Stimulated activated CD8-positive, alpha-beta memory T cell treated with anti-CD3 and anti-CD28 coated beads, Interleukin-7, amount 100 ng/mL, for 48 hours (primary cell): ENCODE results near the gene INPP5A.

ENCODE experiments used
- DNase-seq, 2 donors: peaks; one replicate each; pipeline ENCODE4 v3.0.0-alpha.2; 2020; ENCODE audit warnings: low read depth in 1 of 2; ENCODE audit errors: extremely low read depth in 1 of 2

Gene INPP5A

DNA sequence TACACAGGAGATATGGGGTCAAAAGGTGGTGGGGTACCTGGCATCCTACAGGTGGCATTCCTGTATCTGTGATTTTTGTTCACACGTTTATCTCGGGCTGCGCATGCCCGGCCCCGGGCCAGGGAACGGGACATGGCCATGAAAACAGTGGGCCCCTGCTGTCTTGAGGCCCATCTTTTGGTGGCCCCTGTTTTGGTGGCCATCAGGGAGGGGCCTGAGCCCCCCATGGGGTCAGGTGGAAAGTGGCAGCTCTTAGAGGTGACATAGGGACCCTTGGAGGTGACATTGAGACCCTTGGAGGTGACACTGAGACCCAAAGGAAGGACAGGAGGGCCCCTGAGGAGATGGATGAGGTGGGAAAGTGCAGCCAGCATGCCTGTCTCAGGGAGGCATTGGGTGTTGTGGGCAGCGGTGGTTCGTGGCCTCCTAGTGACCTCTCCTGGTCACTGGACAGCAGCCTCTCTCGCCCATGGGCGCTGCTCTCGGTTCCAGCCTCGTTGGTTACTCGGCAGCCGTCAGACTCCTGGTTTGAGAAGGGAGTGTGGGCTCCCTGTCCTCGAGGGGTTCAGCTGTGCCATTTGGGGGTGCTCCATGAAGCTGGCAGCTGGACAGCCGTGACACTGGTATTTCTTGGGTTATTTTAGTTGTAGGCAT is 39.9 kb downstream of the INPP5A start:
- no peak for DNase-seq

DNA sequence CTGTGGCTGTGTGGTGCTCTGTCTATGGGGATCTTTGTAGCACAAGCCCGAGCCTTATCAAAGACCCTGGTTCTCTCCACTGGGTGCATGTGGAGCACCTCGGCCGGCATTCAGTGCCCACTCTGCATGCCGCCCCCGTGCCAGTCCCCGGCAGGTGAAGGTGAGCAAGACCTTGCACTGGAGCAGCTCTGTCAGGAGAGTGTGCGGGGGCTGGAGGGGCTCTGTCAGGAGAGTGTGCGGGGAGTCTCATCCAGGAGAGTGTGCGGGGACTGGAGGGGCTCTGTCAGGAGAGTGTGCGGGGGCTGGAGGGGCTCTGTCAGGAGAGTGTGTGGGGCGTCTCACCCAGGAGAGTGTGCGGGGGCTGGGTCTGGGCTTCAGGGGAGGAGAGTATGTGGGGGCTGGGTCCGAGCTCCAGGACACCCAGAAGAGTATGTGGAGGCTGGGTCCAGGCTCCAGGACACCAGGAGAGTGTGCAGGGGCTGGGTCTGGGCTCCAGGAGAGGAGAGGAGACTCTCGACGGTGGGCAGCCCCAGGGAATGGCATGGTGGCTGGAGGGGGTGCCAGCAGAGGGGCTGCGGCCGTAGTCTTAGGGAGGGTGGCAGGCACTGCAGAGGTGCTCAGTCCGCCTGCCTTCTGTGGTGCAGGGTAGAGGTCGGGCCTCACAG is 40.8 kb downstream of the INPP5A start:
- no peak for DNase-seq

DNA sequence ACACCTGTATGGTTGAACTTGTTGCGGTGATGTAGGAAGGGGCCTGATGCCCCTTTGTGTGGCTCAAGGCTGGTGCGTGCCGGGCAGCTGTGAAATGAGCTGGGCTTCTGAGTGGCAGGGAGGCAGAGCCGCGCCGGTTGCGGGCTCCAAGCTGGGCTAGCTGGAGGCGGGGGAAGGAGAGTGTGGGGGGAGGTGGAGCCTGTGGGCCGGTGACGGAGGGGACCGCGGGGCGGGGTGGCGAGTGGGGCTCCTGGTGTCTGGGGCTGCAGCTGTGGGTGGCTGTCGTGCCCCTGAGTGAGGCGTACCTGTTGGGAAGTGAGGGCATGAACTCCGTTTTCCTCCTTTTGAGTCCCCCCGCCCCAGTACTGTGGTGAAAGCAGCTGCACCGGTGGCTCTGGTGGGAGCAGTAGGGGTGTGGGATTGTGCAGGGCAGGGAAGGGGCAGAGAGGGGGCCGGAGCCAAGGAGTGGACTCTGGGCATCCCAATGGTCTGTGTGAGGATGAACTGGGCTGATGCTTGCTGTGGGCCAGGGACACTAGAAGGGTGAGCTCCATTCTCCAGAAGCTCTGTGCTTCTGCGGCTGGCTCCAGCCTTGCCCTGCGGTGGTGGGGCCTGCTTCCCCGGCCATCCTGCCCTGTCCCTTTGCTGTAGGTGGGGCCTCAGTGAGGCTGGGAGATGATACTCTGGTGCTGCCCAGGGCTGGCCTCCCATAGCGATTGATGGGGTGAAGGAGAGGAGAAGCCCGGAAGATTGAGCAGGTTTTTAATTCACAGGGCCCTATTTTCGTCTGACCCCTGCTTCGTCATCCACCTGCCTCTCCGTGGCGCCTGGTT is 41.7 kb downstream of the INPP5A start:
- DNase-seq, result no peak

DNA sequence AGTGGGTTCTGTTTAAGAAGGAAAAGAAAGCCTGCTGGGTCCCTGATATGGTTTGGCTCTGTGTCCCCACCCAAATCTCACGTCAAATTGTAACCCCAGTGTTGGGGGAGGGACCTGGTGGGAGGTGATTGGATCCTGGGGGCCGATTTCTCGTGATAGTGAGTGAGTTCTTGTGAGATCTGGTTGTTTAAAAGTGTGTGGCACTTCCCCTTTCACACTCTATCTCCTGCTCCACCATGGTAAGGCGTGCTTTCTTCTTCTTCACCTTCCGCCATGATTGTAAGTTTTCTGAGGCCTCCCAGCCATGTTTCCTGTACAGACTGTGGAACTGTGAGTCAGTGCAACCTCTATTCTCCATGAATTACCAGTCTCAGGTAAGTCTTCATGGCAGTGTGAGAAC is 42.6 kb downstream of the INPP5A start:
- DNase-seq, result no peak

DNA sequence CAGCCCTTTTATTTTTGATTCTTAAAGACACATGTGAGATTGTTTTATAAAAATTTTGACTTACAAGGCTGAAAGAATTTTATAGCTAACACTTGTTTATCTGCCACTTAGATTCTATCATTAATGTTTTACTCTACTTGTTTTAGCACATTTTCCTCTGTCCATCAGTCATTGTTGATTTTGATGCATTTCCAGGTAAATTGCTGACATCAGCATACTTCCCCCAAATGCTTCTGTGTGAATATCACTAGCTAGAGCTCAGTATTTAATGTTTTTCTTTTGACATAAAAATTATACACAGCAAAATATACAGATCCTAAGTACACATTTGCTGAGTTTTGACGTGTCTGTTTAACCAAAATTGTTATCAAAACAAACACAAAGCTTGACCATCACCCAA is 43.0 kb downstream of the INPP5A start:
- no peak for DNase-seq

DNA sequence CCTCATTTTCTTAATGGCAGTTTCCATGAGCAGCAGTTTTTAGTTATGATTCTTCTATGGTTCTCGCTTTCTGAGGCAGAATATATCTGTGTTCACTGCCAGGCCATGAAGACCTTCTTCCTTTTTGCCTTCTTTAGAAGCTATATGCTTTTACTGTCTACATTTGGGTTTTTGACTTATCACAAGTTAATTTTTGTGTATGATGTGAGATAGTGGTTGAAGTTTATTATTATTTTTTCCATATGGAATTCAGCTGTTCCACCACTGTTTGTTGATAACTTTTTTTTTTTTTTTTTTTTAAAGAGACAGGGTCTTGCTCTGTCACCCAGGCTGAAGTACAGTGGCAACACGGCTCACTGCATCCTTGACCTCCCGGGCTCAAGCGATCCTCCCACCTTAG is 44.5 kb downstream of the INPP5A start:
- DNase-seq, result no peak

DNA sequence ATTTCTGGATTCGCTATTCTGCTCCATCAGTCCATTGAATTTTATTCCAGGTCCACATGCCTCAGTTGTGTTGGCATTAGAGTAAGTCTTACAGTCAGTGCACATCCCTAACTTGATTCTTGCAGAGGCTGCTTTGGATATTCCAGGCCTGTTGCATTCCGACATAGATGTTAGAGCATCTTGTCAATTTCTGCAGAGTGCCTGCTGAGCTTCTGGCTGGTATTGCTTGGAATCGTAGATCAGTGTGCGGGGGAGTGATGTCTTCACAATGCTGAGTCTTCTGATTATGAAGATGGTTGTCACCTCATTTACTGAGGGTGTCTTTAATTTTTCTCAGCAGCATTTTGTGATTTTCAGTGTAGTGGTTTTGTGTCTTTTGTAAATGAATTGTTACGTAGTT is 45.2 kb downstream of the INPP5A start:
- no peak for DNase-seq

DNA sequence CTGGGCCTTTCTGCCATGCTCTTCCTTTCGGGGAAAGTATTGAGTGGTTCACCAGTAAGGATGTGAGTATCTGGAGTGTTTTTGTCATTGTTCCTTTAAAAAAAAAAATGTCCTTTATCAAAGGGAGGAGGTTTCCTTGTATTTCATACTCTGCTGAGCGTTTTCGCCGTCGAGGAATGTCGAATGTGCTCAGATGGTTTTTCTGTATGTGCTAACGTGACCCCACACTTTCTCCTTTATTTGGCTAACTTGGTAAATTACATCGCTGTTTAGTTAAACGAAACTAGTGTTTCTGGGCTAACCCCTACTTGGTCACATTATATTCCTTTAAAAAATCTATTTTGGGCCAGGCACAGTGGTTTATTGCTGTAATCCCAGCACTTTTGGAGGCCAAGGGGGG is 45.9 kb downstream of the INPP5A start:
- DNase-seq, result no peak

DNA sequence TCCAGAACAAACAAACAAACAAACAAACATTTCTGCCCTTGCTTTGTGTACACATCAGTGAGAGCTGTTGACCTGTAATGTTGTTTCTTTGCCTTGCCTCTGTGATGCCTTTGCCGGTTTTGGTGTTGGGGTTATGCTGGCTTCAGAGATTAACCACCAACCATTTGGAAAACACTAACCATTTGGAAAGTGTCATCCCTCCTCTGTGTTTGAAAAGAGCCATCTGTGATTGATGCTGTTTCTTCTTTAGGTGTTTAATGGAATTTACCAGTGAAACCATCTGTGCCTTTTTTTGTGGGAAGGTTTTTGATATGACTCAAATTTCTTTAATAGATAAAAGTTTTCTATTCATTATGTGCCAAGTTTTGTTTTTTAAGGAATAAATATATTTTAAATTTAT is 46.5 kb downstream of the INPP5A start:
- DNase-seq, result no peak

DNA sequence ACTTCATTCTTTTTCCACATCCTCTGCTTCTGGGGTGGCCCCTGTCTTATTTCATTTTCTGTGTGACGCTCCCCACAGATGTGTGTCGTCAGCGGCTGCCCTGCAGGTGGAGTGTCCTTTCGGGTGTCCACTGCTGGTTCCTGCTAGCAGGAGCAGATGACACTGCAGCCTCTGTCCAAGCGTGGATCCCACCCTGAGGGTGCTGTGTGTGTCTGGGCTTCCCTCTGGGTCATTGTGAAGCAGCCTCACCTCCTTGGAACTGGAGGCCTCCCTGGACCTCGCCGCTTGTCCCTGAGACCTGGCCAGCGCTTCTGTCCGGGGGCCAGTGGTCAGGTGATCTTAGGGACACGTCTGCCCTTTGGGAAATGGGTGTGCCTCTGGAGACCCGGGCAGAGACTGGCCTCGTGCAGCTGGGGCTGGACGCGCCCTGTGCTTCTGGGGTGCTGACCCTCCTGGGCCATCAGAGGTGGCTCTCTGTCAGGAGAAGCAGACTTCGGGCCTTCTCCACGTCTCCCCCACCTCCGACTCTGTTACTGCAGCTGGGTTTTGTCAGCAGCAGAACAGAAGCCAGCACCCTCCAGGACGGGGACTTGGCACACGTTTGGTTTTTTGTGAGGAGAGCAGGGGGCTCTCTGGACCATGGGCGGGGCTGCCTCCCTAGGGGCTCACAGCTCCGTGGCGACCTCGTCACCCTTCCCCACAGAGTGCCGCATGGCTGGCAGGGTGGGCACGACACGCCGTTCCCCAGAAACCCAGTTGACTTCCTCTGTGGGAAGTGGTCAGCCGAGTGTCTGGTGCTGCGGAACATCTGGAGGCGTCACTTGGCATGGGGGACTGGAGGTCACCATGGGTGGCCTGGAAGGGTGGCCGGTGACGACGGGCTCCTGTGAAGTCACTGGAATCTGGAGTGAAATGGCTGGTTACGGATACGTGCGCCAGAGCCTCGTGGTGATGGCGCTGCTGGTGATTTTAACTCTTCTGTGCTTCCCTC is 48.4 kb downstream of the INPP5A start:
- DNase-seq, result no peak

DNA sequence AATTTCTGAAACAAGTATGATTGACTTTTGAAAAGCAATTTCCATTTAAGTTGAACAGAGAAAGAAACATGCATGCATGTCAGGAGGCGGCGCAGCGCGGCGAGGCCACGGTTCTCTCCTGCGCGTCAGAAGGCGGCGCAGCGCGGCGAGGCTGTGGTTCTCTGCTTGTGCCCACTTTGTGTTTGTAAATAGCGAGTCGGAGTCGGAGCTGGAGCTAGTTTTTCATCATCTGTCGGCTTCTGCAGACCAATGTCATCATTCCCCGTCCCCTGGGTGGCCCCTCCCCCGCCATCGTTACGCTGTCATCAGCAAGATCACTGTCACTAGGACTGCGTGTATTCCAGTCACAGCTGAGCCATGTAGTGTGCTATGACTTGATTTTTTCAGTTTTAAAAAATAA is 49.2 kb downstream of the INPP5A start:
- DNase-seq, result no peak

DNA sequence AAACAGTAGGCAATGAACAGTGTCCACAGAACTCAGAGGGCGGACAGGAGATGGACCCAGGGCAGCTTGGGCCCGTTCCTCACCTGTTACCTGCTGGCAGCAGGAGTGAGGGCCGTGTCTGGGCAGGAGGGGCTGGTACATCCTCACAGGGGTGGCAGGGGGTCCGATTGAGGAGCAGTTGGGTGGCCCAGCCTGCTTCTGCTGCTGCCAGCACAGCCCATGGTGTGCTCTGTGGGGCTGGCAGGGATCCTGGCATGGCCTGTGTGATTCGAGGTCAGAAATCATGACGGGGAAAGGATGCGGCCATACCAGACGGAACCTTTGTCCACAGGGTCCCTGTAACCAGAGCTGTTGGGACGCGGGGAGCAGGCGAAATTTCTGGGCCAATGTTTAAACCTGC is 49.6 kb downstream of the INPP5A start:
- DNase-seq, result no peak

DNA sequence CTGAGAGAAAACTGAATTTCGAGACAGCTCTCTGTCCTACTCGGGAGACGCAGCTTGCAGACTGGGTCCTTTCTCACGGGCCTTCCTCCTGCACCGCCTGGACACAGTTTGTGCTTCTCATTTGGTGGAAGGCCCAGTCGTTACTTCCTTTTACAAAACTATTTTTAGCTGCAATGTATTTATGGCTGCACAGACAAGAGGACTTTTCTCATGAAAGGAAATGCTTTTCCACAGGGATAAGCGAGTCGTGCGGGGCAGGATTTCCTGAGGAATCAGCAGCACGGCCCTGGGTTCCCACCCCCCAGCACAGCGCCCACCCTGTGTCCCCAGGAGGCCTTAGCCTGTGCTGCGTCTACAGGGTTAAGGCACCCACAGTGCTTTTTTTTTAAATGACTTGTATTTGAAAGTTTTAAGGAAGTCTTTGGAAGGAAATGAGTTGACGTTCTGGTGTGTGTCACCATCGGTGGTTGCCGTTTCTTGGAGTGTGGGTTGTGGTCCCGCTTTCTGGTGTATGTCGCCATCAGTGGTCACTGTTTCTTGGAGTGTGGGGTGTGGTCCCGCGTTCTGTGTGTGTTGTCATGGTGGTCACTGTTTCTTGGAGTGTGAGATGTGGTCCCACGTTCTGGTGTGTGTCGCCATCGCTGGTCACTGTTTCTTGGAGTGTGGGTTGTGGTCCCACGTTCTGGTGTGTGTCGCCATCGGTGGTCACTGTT is 50.9 kb downstream of the INPP5A start:
- DNase-seq, result peak; percentile 36 to 47

DNA sequence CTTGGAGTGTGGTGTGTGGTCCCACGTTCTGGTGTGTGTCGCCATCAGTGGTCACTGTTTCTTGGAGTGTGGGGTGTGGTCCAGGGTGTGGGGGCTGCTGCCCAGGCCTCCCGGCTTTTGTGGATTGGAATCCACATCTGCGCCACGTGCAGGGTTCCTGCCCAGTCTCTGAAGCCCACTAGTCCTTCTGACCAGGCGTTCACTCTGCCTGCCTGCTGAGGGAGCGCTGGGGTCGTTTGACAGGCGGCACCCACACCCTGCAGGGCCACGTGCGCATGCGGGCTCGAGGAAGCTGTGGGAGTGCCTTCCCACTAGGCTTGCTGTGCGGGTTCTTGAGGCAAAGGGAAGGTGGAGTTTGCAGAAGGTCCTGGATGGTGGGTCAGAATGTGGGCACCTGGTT is 51.4 kb downstream of the INPP5A start:
- DNase-seq, result no peak

DNA sequence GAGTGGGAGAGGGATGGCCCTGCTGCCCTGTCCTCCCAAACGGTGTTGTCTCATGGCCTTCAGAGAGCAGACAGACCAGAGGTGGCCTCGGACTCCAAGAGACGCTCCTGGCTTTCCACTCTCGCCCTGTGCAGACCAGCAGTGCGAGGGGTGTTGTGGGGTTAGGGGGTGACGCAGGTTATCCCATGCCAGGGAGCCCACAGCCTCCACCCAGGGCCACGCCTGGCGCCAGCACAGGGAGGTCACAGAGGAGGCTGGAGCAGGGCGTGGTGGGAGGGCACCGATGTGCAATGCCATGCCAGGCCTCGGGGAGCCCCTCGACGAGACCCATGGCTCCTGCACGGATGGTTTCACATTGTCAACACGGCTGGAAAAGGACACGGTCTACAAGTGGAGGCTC is 52.1 kb downstream of the INPP5A start:
- no peak for DNase-seq

DNA sequence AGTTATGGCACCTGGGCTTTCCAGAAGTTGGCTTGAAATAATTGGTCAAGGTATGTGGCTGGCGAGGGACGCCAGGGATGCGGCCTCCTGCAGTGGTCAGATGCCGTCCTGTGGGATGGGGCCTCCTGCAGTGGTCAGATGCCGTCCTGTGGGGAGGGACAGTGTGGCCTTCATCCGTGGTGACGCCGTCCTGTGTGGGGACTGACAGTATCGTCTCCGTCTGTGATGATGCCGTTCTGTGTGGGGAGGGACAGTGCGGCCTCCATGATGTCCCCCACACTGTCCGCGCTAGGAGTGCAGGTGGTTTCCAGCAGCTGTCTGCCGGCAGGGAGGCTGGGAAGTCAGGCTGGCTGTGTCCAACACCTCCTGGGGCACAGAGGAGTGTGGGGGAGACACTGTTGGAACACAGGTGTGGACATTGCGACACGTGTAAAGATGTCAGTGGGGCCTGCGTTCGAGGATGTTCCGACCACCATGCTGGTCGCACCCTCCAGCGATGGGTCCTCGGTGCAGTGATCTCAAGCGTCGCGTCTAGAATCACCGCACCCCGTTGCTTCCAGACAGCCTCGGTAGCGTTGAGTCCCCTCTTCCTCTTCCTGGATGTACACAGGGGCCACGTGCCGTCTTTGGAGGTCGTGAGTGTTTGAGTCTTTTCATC is 52.6 kb downstream of the INPP5A start:
- DNase-seq, result no peak

DNA sequence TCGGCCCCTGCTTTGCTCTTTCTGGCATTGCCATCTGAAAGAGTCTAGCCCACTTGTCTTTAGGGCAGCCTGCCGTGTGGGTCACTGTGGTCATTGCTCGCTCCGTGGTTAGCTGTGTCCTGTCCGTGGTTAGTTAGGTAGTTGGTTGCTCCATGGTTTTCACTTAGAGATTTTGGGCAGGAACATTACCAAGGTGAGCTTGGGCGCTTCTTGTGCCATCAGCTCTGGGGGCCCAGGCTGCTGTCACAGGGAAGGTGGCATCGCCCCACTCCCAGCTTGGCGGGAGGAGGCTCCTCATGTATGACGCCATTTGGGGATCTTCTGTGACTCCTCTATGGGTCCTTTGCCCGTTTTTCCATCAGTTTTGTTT is 53.1 kb downstream of the INPP5A start:
- no peak for DNase-seq

DNA sequence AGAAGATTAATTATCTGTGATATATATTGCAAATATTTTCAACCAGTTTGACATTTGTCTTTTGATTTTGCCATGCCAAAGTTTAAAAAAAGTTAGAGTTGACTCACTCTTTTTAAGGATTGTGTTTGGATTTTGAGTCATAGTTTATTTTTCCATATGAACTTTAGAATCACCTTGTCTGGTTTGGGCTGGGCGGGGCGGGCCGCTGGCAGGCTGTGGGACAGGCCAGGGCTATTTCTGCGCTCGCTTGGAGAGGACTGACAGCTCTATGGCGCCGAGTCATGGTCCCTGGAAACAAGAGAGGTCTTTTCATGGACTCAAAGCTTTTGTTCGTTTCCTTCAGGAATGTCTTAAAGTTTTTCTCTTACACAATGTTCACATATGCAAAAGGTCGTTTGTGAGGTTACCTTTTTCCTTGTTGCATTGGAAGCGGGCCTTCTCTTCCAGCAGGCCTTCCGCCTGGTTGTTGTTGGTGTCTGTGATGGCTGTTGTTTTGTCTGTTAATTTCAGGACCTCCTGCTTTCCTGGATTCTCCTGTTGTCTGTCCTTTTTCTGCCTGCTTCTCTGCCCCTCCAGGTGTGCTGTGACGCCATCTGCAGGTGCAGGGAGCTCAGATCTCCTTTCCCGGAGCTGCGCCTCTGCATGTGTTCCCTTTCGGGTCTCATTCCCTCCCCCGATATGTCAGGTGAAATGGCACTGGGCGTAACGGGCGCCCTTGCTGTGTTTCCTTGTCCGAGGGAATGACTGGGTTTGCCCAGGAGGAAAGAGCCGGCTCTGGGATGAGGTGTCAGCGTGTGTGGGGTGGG is 53.8 kb downstream of the INPP5A start:
- no peak for DNase-seq

DNA sequence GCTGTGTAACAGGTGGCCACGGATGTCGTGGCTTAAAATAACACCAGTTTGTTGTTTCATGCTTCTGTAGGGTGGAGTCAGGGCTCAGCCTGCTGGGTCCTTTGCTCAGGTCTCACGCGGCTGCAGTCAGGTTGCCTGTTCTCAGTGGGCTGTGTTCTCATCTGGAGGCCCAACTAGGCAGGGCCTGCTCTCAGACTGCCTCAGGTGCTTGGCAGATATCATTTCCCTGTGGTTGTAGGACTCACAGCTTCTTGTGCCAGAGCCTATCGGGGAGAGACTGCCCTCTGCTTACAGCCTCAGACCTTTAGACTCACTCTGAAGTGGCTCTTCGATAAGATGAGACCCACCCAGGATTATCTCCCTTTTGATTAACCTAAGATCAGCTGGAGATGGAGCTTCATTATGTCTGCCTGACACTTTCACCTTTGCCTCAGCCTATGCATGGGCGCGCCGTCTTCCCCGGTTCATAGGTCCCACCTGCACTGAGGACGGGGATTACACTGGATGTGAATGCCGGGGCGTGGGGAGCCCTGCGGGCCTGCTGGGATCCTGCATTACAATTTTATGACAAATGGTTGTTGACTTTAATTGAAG is 55.3 kb downstream of the INPP5A start:
- DNase-seq, result no peak
